Stimulated activated CD4-positive, alpha-beta T cell treated with anti-CD3 and anti-CD28 coated beads, Interleukin-12 subunit alpha, Interleukin-12 subunit beta, amount 100 ng/mL, for 48 hours (primary cell): ENCODE data around the gene PAOX.
"Not testable (repeated sequence)": the region's sequence is repeated elsewhere in the genome, so short reads cannot be mapped to it uniquely, and the experiment has no call there.

Experiments
- DNase-seq, 3 donors: peaks; one replicate each; pipeline ENCODE4 v3.0.0-alpha.2; 2020; ENCODE audit warnings: low read depth in 2 of 3, low spot score in 1 of 3

PAOX gene

GRCh38 chr10:133364645-133365431, 14.2 kb upstream of the PAOX start:
- no peak for DNase-seq

GRCh38 chr10:133365461-133366129, 13.5 kb upstream of the PAOX start:
- no peak for DNase-seq

DNA sequence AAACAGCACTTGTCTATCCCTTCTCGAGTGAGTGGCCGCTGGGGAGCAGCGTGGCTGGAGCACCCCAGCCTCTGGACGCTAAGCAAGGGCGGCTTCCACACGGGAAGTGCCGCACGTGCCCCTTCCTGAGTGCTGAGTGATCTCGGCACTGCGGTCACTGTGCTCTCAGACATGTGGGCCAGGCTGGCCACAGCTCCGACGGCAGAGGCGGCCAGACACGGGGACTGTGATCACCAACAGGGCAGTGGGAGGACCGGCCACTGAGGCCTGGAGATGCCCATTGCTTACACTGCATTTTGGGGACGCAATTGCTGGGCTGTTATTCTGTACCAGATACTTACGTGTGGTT, 13.0 kb upstream of the PAOX start:
- DNase-seq, result no peak

- no peak for DNase-seq
These were observed 12.3 kb upstream of the PAOX start for GRCh38 chr10:133366751-133367150.

DNA sequence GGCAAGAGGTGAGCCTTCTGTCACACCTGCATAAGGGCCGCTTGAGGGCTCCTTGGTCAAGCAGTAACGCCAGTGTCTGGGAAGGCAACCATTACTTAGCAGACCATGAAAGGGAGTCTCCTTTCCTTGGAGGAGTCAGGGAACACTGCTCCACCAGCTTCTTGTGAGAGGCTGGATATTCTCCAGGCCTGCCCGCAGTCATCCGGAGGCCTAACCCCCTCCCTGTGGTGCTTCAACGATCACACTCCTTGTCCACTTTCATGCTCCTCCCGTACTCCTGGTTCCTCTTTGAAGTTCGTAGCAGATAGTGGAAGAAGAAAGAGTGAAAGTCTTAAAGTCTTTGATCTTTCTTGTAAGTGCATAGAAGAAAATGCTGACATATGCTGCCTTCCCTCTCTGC, 11.6 kb upstream of the PAOX start:
- DNase-seq, result not testable (repeated sequence)

DNA sequence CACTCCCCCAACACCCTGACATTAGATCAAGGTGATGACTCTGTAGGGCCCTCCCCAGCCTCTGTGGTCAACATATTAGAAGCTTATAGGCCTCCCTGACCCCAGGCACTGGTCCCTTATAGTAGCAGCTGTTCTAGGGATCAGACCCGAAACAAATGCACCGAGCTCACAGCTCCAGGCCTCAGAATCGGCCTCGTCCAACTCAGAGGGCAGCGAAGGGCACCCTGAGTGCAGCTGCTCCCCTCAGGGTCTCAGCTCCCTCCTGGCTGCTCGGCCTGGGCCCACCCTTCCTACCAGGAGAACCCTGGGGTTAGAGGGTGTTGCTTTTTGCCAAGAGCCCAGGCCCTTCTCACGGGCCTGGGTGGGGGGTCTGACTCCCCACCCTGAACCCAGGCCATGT, 10.9 kb upstream of the PAOX start:
- no peak for DNase-seq

DNA sequence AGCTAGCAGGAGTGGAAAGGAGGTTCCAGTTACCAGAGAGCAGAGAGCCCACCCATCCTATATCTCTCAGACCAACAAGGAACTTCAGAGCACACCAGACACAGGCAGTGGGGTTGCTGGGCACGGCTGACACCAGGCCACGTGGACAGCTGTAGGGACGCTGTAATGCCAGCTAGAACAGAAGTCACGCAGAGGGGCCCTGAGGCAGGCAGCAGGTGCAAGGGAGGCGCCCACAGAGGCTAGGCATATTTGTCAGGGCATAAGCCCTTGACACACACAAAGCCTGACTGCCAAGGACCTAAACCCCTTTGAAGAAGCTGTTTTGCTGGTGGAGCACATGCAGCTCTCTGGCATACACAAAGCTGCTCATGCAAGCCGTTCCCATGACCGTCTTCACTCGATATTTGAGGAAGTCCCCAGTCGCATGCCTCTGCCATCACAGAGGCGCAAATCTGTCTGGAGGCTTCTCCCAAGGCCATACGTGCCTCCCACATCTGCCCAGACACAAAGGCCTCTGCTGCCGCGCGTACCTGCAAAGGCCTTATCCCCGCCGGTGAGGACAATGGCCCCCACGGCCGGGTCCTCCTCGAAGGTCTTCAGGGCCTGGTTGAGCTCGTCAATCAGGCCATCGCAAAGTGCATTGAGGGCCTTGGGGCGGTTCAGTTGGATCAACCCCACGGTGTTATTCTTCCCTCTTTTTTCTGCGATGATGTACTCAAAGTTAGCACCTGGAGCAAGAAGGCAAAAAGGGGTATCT, 8.9 kb upstream of the PAOX start:
- DNase-seq, result no peak

- DNase-seq, result no peak
These were observed 6.6 kb upstream of the PAOX start for GRCh38 chr10:133372507-133372906.

GRCh38 chr10:133373174-133374090, 5.6 kb upstream of the PAOX start, which contains the start of gene ECHS1:
ECHS1 (minus strand) TSS chr10:133373354; CDS start chr10:133373333, 21 bp downstream.
- DNase-seq, result peak; percentile 85 to 93 (median 92)

GRCh38 chr10:133375357-133376115, 3.5 kb upstream of the PAOX start:
- DNase-seq, result no peak

DNA sequence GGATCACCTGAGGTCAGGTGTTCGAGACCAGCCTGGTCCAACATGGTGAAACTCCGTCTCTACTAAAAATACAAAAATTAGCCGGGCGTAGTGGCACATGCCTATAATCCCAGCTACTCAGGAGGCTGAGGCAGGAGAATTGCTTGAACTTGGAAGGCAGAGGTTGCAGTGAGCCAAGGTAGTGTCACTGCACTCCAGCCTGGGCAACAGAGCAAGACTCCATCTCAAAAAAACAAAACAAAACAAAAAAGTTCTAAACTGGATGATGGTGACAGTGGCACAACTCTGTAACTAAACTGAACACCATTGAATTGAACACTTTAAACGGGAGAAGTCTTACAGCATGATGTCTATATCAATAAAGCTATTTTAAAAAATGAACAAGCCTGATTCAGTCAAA, 2.9 kb upstream of the PAOX start:
- not testable (repeated sequence) for DNase-seq

DNA sequence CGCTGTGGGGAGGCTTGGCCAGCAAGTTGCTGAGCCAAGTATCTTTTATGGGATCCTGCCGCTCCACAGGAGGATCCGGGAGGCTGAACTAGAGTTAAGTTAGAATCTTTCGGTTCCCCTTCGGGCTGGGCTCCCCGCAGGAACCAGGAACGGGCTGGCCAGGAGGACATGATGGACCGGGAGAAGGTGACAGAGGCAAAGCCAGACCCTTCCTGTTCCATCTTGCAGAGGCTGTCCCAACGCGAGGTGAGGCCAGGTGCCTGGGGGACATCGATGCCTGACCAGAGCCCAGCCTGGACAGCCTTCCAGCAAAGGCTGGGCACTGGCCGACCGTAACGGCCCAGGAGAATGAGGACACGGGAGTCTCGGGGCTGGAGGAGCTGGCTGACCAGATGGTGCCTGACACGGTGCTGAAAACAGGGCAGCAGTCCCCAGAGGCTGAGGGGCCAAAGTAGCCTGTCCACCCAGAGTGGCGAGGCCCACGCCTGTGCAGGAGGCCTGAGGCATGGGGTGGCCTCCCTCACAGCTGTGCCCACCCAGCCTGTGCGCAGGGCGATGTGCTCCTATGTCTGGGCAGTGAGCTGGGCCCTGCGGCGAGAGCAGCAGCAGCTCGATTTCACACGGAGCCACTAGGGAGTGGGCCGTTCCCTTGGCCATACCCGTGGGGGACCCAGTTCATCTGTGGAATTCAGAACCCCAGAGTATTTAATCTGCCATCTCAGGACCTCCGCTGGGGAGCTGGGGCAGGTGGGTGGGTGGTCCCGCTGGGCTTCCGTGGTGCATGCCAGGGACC, 1.8 kb upstream of the PAOX start:
- no peak for DNase-seq

DNA sequence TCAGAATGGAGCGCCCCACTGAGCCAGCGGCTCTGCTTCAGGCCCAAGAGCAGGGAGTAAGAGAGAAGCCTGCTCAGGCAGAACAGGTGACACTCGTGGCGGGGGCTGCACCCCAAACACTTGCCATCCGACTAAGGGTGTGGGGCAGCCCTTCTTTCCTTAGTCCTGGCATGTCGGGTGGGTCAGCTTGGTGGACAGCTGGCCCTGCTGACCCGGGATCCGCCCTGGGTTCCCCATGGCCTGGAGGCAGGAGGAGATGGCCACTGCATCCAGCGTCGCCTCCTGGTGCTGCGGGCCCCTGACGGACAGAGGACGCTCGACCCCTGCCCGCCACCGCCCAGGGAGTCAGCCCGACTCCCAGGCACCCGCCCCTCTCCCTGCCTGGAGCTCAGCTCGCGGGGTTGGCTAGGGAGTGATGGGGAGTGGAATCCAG, 1.2 kb upstream of the PAOX start:
- DNase-seq, result no peak

- DNase-seq, result peak in 1 of 3 donors; percentile 48
These were observed 588 bp upstream of the PAOX start for GRCh38 chr10:133378251-133379096.

DNA sequence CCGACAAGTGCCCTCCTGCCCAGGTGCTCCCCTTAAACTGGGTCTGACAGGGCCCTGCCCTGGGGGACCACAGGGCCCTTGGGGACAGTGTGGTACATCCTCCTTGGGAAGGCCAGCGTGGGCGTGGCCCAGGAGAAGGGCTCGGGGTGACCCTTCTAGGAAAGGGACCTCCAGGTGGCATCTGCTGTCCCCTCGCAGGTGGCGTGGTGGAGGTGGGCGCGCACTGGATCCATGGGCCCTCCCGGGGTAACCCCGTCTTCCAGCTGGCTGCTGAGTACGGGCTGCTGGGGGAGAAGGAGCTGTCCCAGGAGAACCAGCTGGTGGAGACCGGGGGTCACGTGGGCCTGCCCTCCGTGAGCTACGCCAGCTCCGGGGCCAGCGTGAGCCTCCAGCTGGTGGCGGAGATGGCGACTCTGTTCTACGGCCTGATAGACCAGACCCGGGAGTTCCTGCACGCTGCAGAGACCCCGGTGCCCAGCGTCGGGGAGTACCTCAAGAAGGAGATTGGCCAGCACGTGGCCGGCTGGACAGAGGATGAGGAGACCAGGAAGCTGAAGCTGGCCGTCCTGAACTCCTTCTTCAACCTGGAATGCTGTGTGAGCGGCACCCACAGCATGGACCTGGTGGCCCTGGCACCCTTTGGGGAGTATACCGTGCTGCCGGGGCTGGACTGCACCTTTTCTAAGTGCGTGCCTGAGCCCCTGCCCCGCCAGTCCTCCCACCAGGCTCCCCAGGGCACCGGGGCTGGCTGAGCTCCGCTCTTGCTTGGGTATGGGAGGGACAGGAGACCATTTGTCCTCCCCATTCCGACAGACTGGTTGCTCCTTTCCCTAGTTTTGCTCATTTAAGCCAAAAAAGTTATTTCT, 972 bp downstream of the PAOX start:
- no peak for DNase-seq

DNA sequence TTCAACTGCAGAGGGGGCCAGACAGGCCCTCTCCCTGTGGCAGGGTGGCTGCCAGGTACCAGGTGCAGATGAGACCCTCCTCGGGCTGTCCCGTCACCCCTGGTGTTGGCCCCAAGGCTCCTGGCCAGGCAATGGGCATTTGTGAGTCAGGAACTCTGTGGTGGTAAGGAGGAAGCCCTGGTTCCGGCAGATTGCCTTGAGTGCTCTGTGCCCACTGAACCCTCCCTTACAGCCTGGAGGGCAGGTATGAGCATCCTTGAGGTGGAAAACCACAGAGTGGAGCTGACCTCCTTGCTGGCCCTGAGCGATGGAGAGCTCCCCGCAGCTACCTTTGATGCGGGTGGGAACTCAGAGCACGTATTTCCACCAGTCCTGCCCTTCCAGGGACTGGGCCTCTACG, 2.0 kb downstream of the PAOX start:
- no peak for DNase-seq

DNA sequence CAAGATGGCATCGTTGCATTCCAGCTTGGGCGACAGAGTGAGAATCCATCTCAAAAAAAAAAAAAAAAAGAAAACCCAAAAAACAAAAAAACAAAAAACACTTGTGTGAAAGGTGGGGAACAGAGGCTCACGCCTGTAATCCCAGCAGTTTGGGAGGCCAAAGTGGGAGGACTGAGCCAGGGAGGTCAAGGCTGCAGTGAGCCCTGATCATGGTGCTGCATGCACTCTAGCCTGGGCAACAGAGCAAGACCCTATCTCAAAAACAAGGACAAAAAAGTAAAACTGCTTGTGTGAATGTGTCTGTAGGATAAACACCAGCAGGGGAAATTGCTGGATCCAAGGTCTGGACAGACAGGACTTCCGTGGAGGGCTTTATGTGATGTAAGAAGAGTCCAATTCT, 4.5 kb downstream of the PAOX start:
- no peak for DNase-seq
